GM21737 (cell line): ENCODE measurements around the gene CCDC28A.

Experiments used
- ATAC-seq: cut with Tn5 transposase; IDR thresholded peaks from one replicate; pipeline ENCODE4 v1.9.1; 2021; ENCODE audit warnings: mild to moderate bottlenecking, moderate library complexity; ENCODE audit not compliant: unreplicated experiment

CCDC28A gene

GRCh38 chr6:138833816-138834539 is 60.4 kb downstream of the CCDC28A start:
- no peak for ATAC-seq

GRCh38 chr6:138837246-138837645 is 63.7 kb downstream of the CCDC28A start:
- no peak for ATAC-seq
